IMR-90 (cell line): ENCODE data around the gene MSN. TPM values are rescaled to one million over a fixed set of nuclear protein-coding genes. Genes with fewer than 3 reads are reported as not detected.

Source experiments
- ATAC-seq: fragments of 200-7000 bp; cut with Tn5 transposase; 2 replicates; pipeline ENCODE4 v1.9.1; 2020; ENCODE audit warnings: low read depth, mild to moderate bottlenecking, moderate library complexity
- BruUV-seq: library from RNA; stranded (reverse); fragments of 400-500 nt; replicated peaks from 2 replicates; lab custom pipeline; 2021; lab: Mats Ljungman, UMichigan
- CTCF ChIA-PET: fragments of 300-600 bp; formaldehyde crosslinking; extraction: SDS; loops from one replicate; lab custom pipeline; 2021; ENCODE audit warnings: antibody characterized with exemption; lab: Yijun Ruan, JAX
- POLR2A ChIA-PET: fragments of 300-600 bp; sonication (Branson Sonifier 250); formaldehyde crosslinking; loops from one replicate; lab custom pipeline; 2022; ENCODE audit warnings: antibody characterized with exemption; ENCODE audit not compliant: unreplicated experiment; lab: Charles Lee
- DNase-seq: peaks from one replicate; pipeline ENCODE4 v3.0.0; 2013
- H2AFZ ChIP-seq: replicated peaks from 2 replicates; pipeline ENCODE3; 2013; ENCODE audit warnings: low read length, mild to moderate bottlenecking; ENCODE audit not compliant: poor library complexity
- H2AK5ac ChIP-seq: 2 replicates; pipeline ENCODE4 v1.6.1; 2013; ENCODE audit warnings: low read depth, low read length, inconsistent platforms
- H2AK9ac ChIP-seq: replicated peaks from 2 replicates; pipeline ENCODE3; 2013; ENCODE audit warnings: mild to moderate bottlenecking, low read depth, low read length, moderate library complexity; ENCODE audit not compliant: poor library complexity
- H2BK120ac ChIP-seq: 2 replicates; pipeline ENCODE4 v1.6.1; 2013; ENCODE audit warnings: low read depth, low read length, inconsistent platforms
- H2BK15ac ChIP-seq: 3 replicates; pipeline ENCODE4 v1.6.1; 2013; ENCODE audit warnings: low read depth, low read length, inconsistent platforms
- H2BK20ac ChIP-seq: 2 replicates; pipeline ENCODE4 v1.6.1; 2013; ENCODE audit warnings: low read depth, mild to moderate bottlenecking, inconsistent platforms, low read length, moderate library complexity
- H2BK5ac ChIP-seq: 2 replicates; pipeline ENCODE4 v1.6.1; 2013; ENCODE audit warnings: mild to moderate bottlenecking, low read depth, low read length, inconsistent platforms; ENCODE audit not compliant: poor library complexity, severe bottlenecking
- H3K14ac ChIP-seq: replicated peaks from 2 replicates; pipeline ENCODE4 v1.6.1; 2013; ENCODE audit warnings: low read depth, low read length, inconsistent platforms
- H3K18ac ChIP-seq: 2 replicates; pipeline ENCODE4 v1.6.1; 2013; ENCODE audit warnings: low read depth, low read length, control low read depth
- H3K23ac ChIP-seq: 2 replicates; pipeline ENCODE4 v1.6.1; 2013; ENCODE audit warnings: low read depth, low read length, inconsistent platforms
- H3K27ac ChIP-seq: 2 replicates; pipeline ENCODE4 v1.5.1; 2013; ENCODE audit warnings: mild to moderate bottlenecking, control low read depth, low read length; ENCODE audit not compliant: insufficient read depth
- H3K27me3 ChIP-seq: 2 replicates; pipeline ENCODE4 v1.6.1; 2013; ENCODE audit warnings: low read length; ENCODE audit not compliant: control insufficient read depth, insufficient read depth
- H3K36me3 ChIP-seq: 2 replicates; pipeline ENCODE4 v1.6.1; 2013; ENCODE audit warnings: low read length, mixed read lengths; ENCODE audit not compliant: control insufficient read depth, insufficient read depth
- H3K4ac ChIP-seq: 2 replicates; pipeline ENCODE4 v1.6.1; 2013; ENCODE audit warnings: low read depth, low read length, inconsistent platforms
- H3K4me1 ChIP-seq: 2 replicates; pipeline ENCODE4 v1.6.1; 2013; ENCODE audit warnings: low read length, mixed read lengths; ENCODE audit not compliant: control insufficient read depth, insufficient read depth
- H3K4me2 ChIP-seq: 2 replicates; pipeline ENCODE4 v1.6.1; 2013; ENCODE audit warnings: low read depth, mild to moderate bottlenecking, control low read depth, low read length, moderate library complexity
- H3K4me3 ChIP-seq: 2 replicates; pipeline ENCODE4 v1.5.1; 2013; ENCODE audit warnings: low read depth, mild to moderate bottlenecking, control low read depth, low read length, moderate library complexity; ENCODE audit not compliant: insufficient read depth
- H3K56ac ChIP-seq: 2 replicates; pipeline ENCODE4 v1.6.1; 2013; ENCODE audit warnings: low read length, inconsistent platforms; ENCODE audit not compliant: insufficient read depth; ENCODE audit errors: extremely low read depth
- H3K79me1 ChIP-seq, 2 experiments: 2 replicates each; pipeline ENCODE4 v1.6.1; 2013; ENCODE audit warnings: low read length in 2 of 2, inconsistent platforms in 1 of 2, low read depth in 1 of 2
- H3K9ac ChIP-seq: 2 replicates; pipeline ENCODE4 v1.6.1; 2013; ENCODE audit warnings: low read depth, low read length, control low read depth
- H3K9me1 ChIP-seq: 2 replicates; pipeline ENCODE4 v1.6.1; 2013; ENCODE audit warnings: low read length, inconsistent platforms; ENCODE audit not compliant: insufficient read depth
- H3K9me3 ChIP-seq: 2 replicates; pipeline ENCODE4 v1.6.1; 2013; ENCODE audit warnings: low read length; ENCODE audit not compliant: control insufficient read depth, insufficient read depth
- H4K20me1 ChIP-seq: 2 replicates; pipeline ENCODE4 v1.6.1; 2013; ENCODE audit warnings: low read length, inconsistent platforms; ENCODE audit not compliant: insufficient read depth
- H4K5ac ChIP-seq: 2 replicates; pipeline ENCODE4 v1.6.1; 2013; ENCODE audit warnings: mild to moderate bottlenecking, low read depth, low read length, control low read depth
- H4K8ac ChIP-seq, 2 experiments: 2 replicates each; pipeline ENCODE4 v1.6.1; 2013; ENCODE audit warnings: low read depth in 2 of 2, low read length in 2 of 2, control low read depth in 1 of 2, inconsistent platforms in 1 of 2
- H4K91ac ChIP-seq: 2 replicates; pipeline ENCODE4 v1.6.1; 2013; ENCODE audit warnings: low read depth, low read length, inconsistent platforms; ENCODE audit not compliant: insufficient read depth
- CEBPB ChIP-seq: IDR thresholded peaks from 2 replicates; pipeline ENCODE4 v1.6.1; 2012; ENCODE audit warnings: low read depth, low read length, improper control_type of control experiment
- MAFK ChIP-seq: IDR thresholded peaks from 2 replicates; pipeline ENCODE4 v1.6.1; 2012; ENCODE audit warnings: low read depth, low read length, improper control_type of control experiment
- RCOR1 ChIP-seq: IDR thresholded peaks from 2 replicates; pipeline ENCODE4 v1.6.1; 2012; ENCODE audit warnings: mild to moderate bottlenecking, low read length, improper control_type of control experiment; ENCODE audit not compliant: insufficient replicate concordance
- RFX5 ChIP-seq: IDR thresholded peaks from 2 replicates; pipeline ENCODE4 v1.8.0; 2012; ENCODE audit warnings: low read depth, mild to moderate bottlenecking, low read length, moderate library complexity
- SMC3 ChIP-seq: fragments of 150-350 bp; IDR thresholded peaks from 2 replicates; pipeline ENCODE4 v1.6.1; 2016; ENCODE audit warnings: low read depth, mild to moderate bottlenecking, antibody characterized with exemption, low read length, moderate library complexity
- WGBS, 2 experiments: methylation state at CpG; one replicate each; pipeline versions ENCODE4 v1.1.5 to v1.1.7; 2013; ENCODE audit warnings: missing lambda C conversion rate in 2 of 2; ENCODE audit not compliant: insufficient read length in 1 of 2; ENCODE audit errors: extremely low coverage in 2 of 2; 5-methylcytosine and 5-hydroxymethylcytosine counted together
- dilution Hi-C: fragments of 300-500 bp; cut with HindIII; formaldehyde crosslinking; loops from one replicate; pipeline ENCODE4 v1.14.3; 2018; ENCODE audit warnings: low sequenced_read_pairs; ENCODE audit not compliant: unreplicated experiment
- in situ Hi-C: fragments of 300-500 bp; cut with MboI; formaldehyde crosslinking; loops from 3 replicates; pipeline ENCODE4 v1.14.3; 2019; ENCODE audit warnings: low sequenced_read_pairs, inconsistent platforms, mixed read lengths
- intact Hi-C: fragments of 100-400 bp; cut with micrococcal nuclease; formaldehyde crosslinking; loops from 2 replicates; pipeline ENCODE4 v1.10.0; 2022
- polyA plus RNA-seq, 3 experiments: library from polyadenylated mRNA; depleted of rRNA; stranded (reverse); fragments of >200 nt; gene quantifications; 2 replicates each; pipeline ENCODE4 v1.2.3, GENCODE V29; 2012; ENCODE audit warnings: low replicate concordance in 1 of 3
- total RNA-seq: library from RNA; depleted of rRNA; stranded (reverse); fragments of >200 nt; gene quantifications from 2 replicates; pipeline ENCODE4 v1.2.3, GENCODE V29; 2012

Gene MSN
- total and polyA plus RNA-seq, 2 of the 4 experiments (the other 2 are of a cell fraction) = 422 to 619 TPM

GRCh38 chrX:65635378-65635777 lies 32.1 kb upstream of the MSN start:
- TF ChIP-seq CEBPB = no peak
- TF ChIP-seq RCOR1 = no peak
- no peak for TF ChIP-seq RFX5
- no peak for TF ChIP-seq SMC3
- no peak for TF ChIP-seq MAFK
- Histone ChIP-seq H3K9ac (peak overlapping the region; percentile 21; the same call in 1 of the 2 replicates), H4K20me1 (no peaks in the 10 kb centered on the region), H3K18ac (no peak overlapping the region), H3K4me1 (no peaks in the 10 kb centered on the region), H3K14ac (peak overlapping the region; percentile 81), H3K23ac (no peak overlapping the region), H2AFZ (peak overlapping the region; percentile 10), H2BK120ac (peak overlapping the region; percentile 68), H4K91ac (no peak overlapping the region), H3K9me3 (no peaks in the 10 kb centered on the region), H3K27ac (no peak overlapping the region), H3K56ac (peak overlapping the region; percentile 11; the same call in 1 of the 2 replicates), H3K9me1 (no peaks in the 10 kb centered on the region), H3K27me3 (no peaks in the 10 kb centered on the region), H2AK5ac (no peak overlapping the region), H3K36me3 (no peaks in the 10 kb centered on the region), H2BK20ac (peak overlapping the region; percentile 76; the same call in 1 of the 2 replicates), H3K4me2 (no peak overlapping the region), H3K4ac (peak overlapping the region; percentile 65; the same call in 1 of the 2 replicates), H3K79me1 (no peaks in the 10 kb centered on the region), H4K5ac (no peak overlapping the region), H2BK5ac (peak overlapping the region; percentile 28), H3K4me3 (no peak overlapping the region), H4K8ac (no peak overlapping the region), H2BK15ac (no peak overlapping the region), H2AK9ac (peak overlapping the region; percentile 42)
- intact Hi-C loops (no loop called here), dilution Hi-C loops (no loop called here), in situ Hi-C loops (no loop called here)
- BruUV-seq = no TSS peak
- no CpG with 5 or more reads among the region's 3 CpGs for WGBS, 2 experiments
- ChIA-PET CTCF (interaction anchor here (0.8 kb wide), 1 partner anchor 11 kb away, joined by 4 read pairs; no protein-coding TSS in a partner anchor), POLR2A (no interaction called here)
- ATAC-seq (peak; percentile 53), DNase-seq (no peak)
